Measurements from ENCODE around the gene CLCN7. TPM values are rescaled to one million over a fixed set of nuclear protein-coding genes. Genes with fewer than 3 reads are reported as not detected.

The CLCN7 gene
- polyA plus RNA-seq, 1 donor from 2014 or later: 40.9 TPM

DNA sequence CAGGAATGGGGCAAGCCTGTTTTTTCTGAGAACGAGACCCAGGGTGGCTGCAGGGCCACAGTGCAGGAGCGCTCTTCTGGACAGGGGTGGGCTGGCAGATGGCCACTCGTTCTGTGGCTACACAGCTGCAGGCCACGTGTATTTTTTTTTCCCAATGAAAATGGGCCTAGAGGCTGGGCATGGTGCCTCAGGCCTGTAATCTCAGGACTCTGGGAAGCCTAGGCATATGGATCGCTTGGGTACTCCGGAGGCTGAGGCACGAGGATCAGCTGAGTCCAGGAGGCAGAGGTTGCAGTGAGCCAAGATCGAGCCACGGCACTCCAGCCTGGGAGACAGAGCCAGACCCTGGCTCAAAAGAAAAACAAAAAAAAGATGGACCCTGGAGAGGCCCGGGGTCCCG is 67.1 kb downstream of the CLCN7 start:
- Histone ChIP-seq H4K20me1 (ENCODE audit: insufficient read depth) (no peaks in the 10 kb centered on the region), H2AFZ (ENCODE audit: low read depth, low read length) (peak overlapping the region; percentile 42), H3K9ac (ENCODE audit: low read length) (peak overlapping the region; percentile 91), H3K27ac (ENCODE audit: low read length) (peak overlapping the region; percentile 87), H3K27me3 (ENCODE audit: insufficient read depth, low read depth, low read length) (no peaks in the 10 kb centered on the region), H3K4me3 (ENCODE audit: low read length) (peak overlapping the region; percentile 84), H3K9me2 (ENCODE audit: insufficient read depth, low read length) (no peaks in the 10 kb centered on the region), H3K79me2 (replicated peaks; ENCODE audit: insufficient read depth, low read length) (peaks cover 20% of the 10 kb centered on the region), H3K4me2 (ENCODE audit: low read length) (peak overlapping the region; percentile 41), H3F3A (ENCODE audit: insufficient read depth, low read length, poor library complexity, severe bottlenecking) (no peaks in the 10 kb centered on the region), H3K36me3 (ENCODE audit: insufficient read depth, low read length) (no peaks in the 10 kb centered on the region), H3K9me3 (ENCODE audit: low read length) (no peaks in the 10 kb centered on the region)
- no peak for TF ChIP-seq RAD21 (conservative IDR thresholded peaks at IDR 0.05)
- TF ChIP-seq, protein P1, sequence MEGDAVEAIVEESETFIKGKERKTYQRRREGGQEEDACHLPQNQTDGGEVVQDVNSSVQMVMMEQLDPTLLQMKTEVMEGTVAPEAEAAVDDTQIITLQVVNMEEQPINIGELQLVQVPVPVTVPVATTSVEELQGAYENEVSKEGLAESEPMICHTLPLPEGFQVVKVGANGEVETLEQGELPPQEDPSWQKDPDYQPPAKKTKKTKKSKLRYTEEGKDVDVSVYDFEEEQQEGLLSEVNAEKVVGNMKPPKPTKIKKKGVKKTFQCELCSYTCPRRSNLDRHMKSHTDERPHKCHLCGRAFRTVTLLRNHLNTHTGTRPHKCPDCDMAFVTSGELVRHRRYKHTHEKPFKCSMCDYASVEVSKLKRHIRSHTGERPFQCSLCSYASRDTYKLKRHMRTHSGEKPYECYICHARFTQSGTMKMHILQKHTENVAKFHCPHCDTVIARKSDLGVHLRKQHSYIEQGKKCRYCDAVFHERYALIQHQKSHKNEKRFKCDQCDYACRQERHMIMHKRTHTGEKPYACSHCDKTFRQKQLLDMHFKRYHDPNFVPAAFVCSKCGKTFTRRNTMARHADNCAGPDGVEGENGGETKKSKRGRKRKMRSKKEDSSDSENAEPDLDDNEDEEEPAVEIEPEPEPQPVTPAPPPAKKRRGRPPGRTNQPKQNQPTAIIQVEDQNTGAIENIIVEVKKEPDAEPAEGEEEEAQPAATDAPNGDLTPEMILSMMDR (IDR thresholded peaks at IDR 0.05; ENCODE audit: poor library complexity, severe bottlenecking): no peak
- TF ChIP-seq EP300 (conservative IDR thresholded peaks at IDR 0.05; ENCODE audit: poor library complexity, severe bottlenecking): no peak
- TF ChIP-seq TAF1 (IDR thresholded peaks at IDR 0.05; ENCODE audit: low read depth): no peak
- TF ChIP-seq, protein P2, sequence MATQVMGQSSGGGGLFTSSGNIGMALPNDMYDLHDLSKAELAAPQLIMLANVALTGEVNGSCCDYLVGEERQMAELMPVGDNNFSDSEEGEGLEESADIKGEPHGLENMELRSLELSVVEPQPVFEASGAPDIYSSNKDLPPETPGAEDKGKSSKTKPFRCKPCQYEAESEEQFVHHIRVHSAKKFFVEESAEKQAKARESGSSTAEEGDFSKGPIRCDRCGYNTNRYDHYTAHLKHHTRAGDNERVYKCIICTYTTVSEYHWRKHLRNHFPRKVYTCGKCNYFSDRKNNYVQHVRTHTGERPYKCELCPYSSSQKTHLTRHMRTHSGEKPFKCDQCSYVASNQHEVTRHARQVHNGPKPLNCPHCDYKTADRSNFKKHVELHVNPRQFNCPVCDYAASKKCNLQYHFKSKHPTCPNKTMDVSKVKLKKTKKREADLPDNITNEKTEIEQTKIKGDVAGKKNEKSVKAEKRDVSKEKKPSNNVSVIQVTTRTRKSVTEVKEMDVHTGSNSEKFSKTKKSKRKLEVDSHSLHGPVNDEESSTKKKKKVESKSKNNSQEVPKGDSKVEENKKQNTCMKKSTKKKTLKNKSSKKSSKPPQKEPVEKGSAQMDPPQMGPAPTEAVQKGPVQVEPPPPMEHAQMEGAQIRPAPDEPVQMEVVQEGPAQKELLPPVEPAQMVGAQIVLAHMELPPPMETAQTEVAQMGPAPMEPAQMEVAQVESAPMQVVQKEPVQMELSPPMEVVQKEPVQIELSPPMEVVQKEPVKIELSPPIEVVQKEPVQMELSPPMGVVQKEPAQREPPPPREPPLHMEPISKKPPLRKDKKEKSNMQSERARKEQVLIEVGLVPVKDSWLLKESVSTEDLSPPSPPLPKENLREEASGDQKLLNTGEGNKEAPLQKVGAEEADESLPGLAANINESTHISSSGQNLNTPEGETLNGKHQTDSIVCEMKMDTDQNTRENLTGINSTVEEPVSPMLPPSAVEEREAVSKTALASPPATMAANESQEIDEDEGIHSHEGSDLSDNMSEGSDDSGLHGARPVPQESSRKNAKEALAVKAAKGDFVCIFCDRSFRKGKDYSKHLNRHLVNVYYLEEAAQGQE (IDR thresholded peaks at IDR 0.05; ENCODE audit: borderline replicate concordance): no peak
- TF ChIP-seq MXI1 (conservative IDR thresholded peaks at IDR 0.05; ENCODE audit: poor library complexity, severe bottlenecking): no peak
- no peak for TF ChIP-seq POLR2AphosphoS5 (IDR thresholded peaks at IDR 0.05)
- no peak for TF ChIP-seq EZH2 (IDR thresholded peaks at IDR 0.05; ENCODE audit: borderline replicate concordance, insufficient read depth, low read length, poor library complexity, severe bottlenecking)
- TF ChIP-seq SMC3 (conservative IDR thresholded peaks at IDR 0.05; ENCODE audit: poor library complexity): no peak

DNA sequence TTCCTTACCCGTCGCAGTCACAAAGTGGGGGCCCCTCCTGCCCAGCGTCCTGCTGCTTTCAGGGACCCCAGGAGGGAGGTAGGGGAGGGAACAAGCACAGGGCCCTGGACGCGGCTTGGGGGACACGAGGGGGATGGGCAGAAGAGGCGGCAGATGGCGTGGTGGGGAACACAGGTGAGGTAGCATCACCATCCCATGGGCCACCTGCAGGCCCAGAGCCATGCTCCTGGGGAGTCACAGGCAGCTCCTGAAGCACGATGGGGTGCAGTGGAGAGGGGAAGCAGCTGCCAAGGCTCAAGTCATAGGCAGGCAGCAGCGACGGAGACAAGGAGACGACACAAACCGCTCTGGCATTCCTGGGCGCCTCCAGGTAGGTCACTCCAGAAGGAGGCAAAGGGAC is 71.1 kb downstream of the CLCN7 start:
- Histone ChIP-seq H3K27me3 (ENCODE audit: insufficient read depth, low read depth, low read length) (no peaks in the 10 kb centered on the region), H3K36me3 (ENCODE audit: insufficient read depth, low read length) (no peaks in the 10 kb centered on the region), H3K79me2 (replicated peaks; ENCODE audit: insufficient read depth, low read length) (peaks cover 17% of the 10 kb centered on the region), H3K4me3 (ENCODE audit: low read length) (no peak overlapping the region), H3F3A (ENCODE audit: insufficient read depth, low read length, poor library complexity, severe bottlenecking) (no peaks in the 10 kb centered on the region), H2AFZ (ENCODE audit: low read depth, low read length) (no peak overlapping the region), H3K27ac (ENCODE audit: low read length) (no peak overlapping the region), H3K9ac (ENCODE audit: low read length) (no peak overlapping the region), H4K20me1 (ENCODE audit: insufficient read depth) (no peaks in the 10 kb centered on the region), H3K9me3 (ENCODE audit: low read length) (no peaks in the 10 kb centered on the region), H3K4me2 (ENCODE audit: low read length) (no peak overlapping the region), H3K9me2 (ENCODE audit: insufficient read depth, low read length) (no peaks in the 10 kb centered on the region)
- TF ChIP-seq POLR2AphosphoS5 (IDR thresholded peaks at IDR 0.05): no peak
- no peak for TF ChIP-seq RAD21 (conservative IDR thresholded peaks at IDR 0.05)
- TF ChIP-seq, protein P1 (IDR thresholded peaks at IDR 0.05; ENCODE audit: poor library complexity, severe bottlenecking): no peak
- no peak for TF ChIP-seq EZH2 (IDR thresholded peaks at IDR 0.05; ENCODE audit: borderline replicate concordance, insufficient read depth, low read length, poor library complexity, severe bottlenecking)
- TF ChIP-seq, protein P2 (IDR thresholded peaks at IDR 0.05; ENCODE audit: borderline replicate concordance): no peak
